Left lung (tissue), 10 donors: ENCODE measurements around the gene ATP4B. TPM values are rescaled to one million over a fixed set of nuclear protein-coding genes. Genes with fewer than 3 reads are reported as not detected.

Experiments
- ATAC-seq: fragments of 200-7000 bp; cut with Tn5 transposase; one replicate; pipeline ENCODE4 v1.9.1; 2020; ENCODE audit warnings: moderate library complexity
- DNase-seq, 4 donors: peaks; one replicate each; pipeline ENCODE4 v3.0.0-alpha.2; 2013 to 2020
- H3K27ac ChIP-seq, 2 donors: fragments of 200-600 bp; sonication (generic) in 1 of 2; one replicate each; pipeline versions ENCODE4 v1.5.0 to v1.8.0; 2020 to 2021
- H3K27me3 ChIP-seq, 2 donors: fragments of 200-600 bp; sonication (generic) in 1 of 2; one replicate each; pipeline versions ENCODE4 v1.5.0 to v1.8.0; 2020 to 2021
- H3K36me3 ChIP-seq, 2 donors: fragments of 200-600 bp; sonication (generic) in 1 of 2; one replicate each; pipeline versions ENCODE4 v1.5.0 to v1.8.0; 2020 to 2021
- H3K4me1 ChIP-seq, 2 donors: fragments of 200-600 bp; one replicate each; pipeline ENCODE4 v1.8.0; 2021
- H3K4me3 ChIP-seq, 2 donors: fragments of 200-600 bp; sonication (generic) in 1 of 2; one replicate each; pipeline versions ENCODE4 v1.5.0 to v1.8.0; 2020 to 2021; ENCODE audit warnings: mild to moderate bottlenecking in 1 of 2
- H3K9me3 ChIP-seq, 2 donors: fragments of 200-600 bp; sonication (generic) in 1 of 2; one replicate each; pipeline versions ENCODE4 v1.5.0 to v1.8.0; 2020 to 2021
- intact Hi-C, 2 donors: fragments of 100-400 bp; cut with DNase I; formaldehyde crosslinking; loops; one replicate each; pipeline versions ENCODE4 v1.11.2 to v1.14.2; 2022
- polyA plus RNA-seq, 6 donors: library from polyadenylated mRNA; unstranded; fragments of 120-200 nt; gene quantifications; one replicate each; pipeline ENCODE4 v1.2.1, GENCODE V29; 2013; ENCODE audit not compliant: insufficient read length in 6 of 6
- total RNA-seq, 2 donors: library from RNA; stranded (reverse); fragmentation: NEBNext Ultra II Directional; extraction: Animal tissue kit (Norgen Biotek cat#: 25700); gene quantifications; one replicate each; pipeline ENCODE4 v1.2.1, GENCODE V29; 2021
- TF ChIP-seq, protein P1 (sequence below), 2 donors: fragments of 200-600 bp; sonication (generic) in 1 of 2; IDR thresholded peaks; one replicate each; pipeline versions ENCODE4 v1.5.0 to v1.8.0; 2021; ENCODE audit warnings: antibody characterized with exemption in 2 of 2
- donor health status: DM: no; HTN: yes; CAD: no.
- donor health status: DM: no; HTN: no; CAD: no.

Gene ATP4B
- total and polyA plus RNA-seq, 8 donors, result 0.28 to 0.58 (median 0.41) TPM; not detected in 5

DNA sequence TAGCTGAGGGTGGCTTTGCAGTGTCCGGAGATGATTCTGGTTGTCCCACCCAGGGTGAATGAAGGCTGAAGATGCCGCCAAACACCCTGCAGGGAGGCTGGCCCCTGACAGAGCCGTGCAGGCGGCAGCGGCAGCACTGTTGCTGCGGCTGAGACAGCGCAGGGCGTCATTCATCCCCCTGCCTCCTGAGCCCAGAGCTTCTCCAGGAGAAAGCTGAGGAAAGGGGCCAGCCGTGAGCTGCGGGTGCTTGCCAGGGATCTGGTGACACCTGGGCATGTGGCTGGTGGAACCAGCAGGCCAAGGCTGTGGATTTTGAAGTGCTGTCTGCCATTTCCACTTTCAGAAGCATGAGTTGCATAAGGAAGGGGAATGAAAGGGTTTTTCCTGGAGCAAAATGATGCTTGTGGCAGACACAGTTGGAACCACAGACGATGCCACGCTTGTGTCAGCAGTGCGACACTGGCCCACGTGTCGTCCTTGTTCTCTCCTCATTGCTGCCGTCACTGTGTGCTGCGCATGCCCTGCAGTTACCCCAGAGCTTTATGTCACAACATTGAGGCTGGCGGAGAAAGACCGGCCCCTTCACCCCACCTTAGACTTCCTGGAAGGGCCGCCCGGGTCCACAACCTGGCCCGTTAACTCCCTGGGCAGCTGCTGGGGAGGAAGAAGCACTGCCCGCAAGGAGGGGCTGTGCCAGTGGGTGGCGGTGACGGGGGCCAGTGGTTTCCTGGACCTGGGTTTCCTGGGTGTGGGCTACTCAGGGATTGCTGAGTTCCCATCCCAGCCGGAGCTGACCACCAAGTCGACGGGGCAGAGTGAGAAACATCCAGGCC lies 50.7 kb downstream of the ATP4B start:
- TF ChIP-seq, protein P1, sequence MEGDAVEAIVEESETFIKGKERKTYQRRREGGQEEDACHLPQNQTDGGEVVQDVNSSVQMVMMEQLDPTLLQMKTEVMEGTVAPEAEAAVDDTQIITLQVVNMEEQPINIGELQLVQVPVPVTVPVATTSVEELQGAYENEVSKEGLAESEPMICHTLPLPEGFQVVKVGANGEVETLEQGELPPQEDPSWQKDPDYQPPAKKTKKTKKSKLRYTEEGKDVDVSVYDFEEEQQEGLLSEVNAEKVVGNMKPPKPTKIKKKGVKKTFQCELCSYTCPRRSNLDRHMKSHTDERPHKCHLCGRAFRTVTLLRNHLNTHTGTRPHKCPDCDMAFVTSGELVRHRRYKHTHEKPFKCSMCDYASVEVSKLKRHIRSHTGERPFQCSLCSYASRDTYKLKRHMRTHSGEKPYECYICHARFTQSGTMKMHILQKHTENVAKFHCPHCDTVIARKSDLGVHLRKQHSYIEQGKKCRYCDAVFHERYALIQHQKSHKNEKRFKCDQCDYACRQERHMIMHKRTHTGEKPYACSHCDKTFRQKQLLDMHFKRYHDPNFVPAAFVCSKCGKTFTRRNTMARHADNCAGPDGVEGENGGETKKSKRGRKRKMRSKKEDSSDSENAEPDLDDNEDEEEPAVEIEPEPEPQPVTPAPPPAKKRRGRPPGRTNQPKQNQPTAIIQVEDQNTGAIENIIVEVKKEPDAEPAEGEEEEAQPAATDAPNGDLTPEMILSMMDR (IDR thresholded peaks at IDR 0.05), result no peak
- ATAC-seq, result peak; percentile 60
- H3K27ac ChIP-seq, result peak overlapping the region in 1 of 2 donors; percentile 86

DNA sequence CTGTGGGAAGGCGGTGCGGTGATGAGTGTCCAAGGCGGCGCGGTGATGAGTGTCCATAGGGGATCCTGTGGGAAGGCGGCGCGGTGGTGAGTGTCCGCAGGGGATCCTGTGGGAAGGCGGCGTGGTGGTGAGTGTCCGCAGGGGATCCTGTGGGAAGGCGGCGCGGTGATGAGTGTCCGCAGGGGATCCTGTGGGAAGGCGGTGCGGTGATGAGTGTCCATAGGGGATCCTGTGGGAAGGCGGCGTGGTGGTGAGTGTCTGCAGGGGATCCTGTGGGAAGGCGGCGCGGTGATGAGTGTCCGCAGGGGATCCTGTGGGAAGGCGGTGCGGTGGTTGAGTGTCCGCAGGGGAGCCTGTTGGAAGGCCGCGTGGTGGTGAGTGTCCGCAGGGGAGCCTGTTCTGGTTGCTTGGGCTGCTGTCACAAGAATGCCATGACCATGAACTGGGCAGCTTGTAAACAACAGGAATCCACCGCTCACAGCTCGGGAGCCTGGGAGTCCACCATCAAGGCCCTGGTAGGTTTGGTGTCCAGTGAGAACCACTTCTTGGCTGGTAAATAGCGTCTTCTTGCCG lies 52.0 kb downstream of the ATP4B start:
- H3K9me3 ChIP-seq, result no peaks in the 10 kb centered on the region
- peaks cover 0 to 28% of the 10 kb centered on the region in 2 donors for H3K4me1 ChIP-seq
- no peak for ATAC-seq
- no peaks in the 10 kb centered on the region for H3K27me3 ChIP-seq
- DNase-seq, result peak in 1 of 4 donors; percentile 67
- H3K36me3 ChIP-seq, result peaks cover 0 to 30% of the 10 kb centered on the region in 2 donors
- TF ChIP-seq, protein P1 (IDR thresholded peaks at IDR 0.05), result no peak
- no peak overlapping the region for H3K4me3 ChIP-seq
- intact Hi-C loops, result no loop called here
- peak overlapping the region in 1 of 2 donors; percentile 86 for H3K27ac ChIP-seq

More for the DNA sequence above, 50.7 kb downstream of the ATP4B start:
- intact Hi-C loops, result no loop called here
- Histone ChIP-seq H3K9me3 (no peaks in the 10 kb centered on the region), H3K27me3 (no peaks in the 10 kb centered on the region), H3K36me3 (peaks cover 0 to 43% of the 10 kb centered on the region in 2 donors), H3K4me3 (no peak overlapping the region), H3K4me1 (peaks cover 0 to 28% of the 10 kb centered on the region in 2 donors)
- DNase-seq, result peak in 2 of 4 donors; percentile 79 to 90

DNA sequence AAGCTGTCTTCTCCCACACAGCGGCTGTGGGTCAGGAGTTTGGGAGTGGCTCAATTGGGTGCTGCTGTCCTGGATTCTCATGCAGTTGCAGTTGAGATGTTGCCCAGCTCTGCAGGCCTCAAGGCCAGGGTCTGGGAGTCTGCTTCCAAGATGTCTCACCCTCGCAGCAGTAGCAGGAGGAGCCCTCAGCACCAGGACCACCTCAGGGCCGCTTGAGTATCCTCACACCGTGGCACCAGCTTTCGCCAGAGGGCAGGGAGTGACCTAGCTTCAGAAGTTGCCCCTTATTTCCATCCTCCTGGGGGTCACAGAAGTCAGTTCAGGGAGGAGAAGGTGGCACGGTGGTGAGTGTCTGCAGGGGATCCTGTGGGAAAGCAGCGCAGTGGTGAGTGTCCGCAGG lies 52.5 kb downstream of the ATP4B start:
- H3K4me3 ChIP-seq, result no peak overlapping the region
- TF ChIP-seq, protein P1 (IDR thresholded peaks at IDR 0.05), result no peak
- DNase-seq, result no peak
- H3K27ac ChIP-seq, result no peak overlapping the region
- no peaks in the 10 kb centered on the region for H3K27me3 ChIP-seq
- intact Hi-C loops, result no loop called here
- H3K4me1 ChIP-seq, result peaks cover 0 to 28% of the 10 kb centered on the region in 2 donors
- H3K9me3 ChIP-seq, result no peaks in the 10 kb centered on the region
- H3K36me3 ChIP-seq, result peaks cover 0 to 25% of the 10 kb centered on the region in 2 donors
- ATAC-seq, result no peak

DNA sequence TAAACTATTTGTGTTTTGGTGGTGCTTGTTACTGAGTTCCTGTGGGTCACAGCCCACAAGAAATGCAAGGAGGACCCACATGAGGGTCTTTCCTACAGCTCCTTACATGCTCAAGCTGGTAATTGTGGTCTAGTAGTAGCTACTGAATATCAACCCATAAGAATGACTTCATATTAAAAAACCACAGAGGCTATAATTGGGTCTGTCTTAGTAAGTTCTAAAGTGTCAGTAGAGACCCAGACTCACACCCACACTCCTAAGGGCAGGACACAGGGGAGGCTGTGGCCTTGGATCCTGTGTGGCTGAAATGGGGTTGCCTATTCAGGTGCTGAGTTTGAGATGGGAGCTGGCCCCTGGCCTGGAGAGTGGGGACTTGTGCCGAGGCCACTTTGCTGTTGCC lies 53.8 kb downstream of the ATP4B start:
- H3K36me3 ChIP-seq, result peaks cover 0 to 29% of the 10 kb centered on the region in 2 donors
- intact Hi-C loops, result no loop called here

More for the DNA sequence above, 53.8 kb downstream of the ATP4B start:
- Histone ChIP-seq H3K9me3 (peaks cover 0 to 6% of the 10 kb centered on the region in 2 donors), H3K27ac (no peak overlapping the region), H3K4me3 (no peak overlapping the region), H3K27me3 (no peaks in the 10 kb centered on the region), H3K4me1 (peaks cover 0 to 28% of the 10 kb centered on the region in 2 donors)
- TF ChIP-seq, protein P1 (IDR thresholded peaks at IDR 0.05), result no peak
- no peak for DNase-seq
- no peak for ATAC-seq
